NCI-H2081 treated with DMSO at 0.1 percent for 48 hours (cell line): ENCODE results near the gene LMF1.
"Not testable (repeated sequence)": the region's sequence is repeated elsewhere in the genome, so short reads cannot be mapped to it uniquely, and the experiment has no call there.

Source experiments
- DNase-seq: peaks from one replicate; lab custom pipeline; 2025; lab: John Stamatoyannopoulos, UW

LMF1 gene

DNA sequence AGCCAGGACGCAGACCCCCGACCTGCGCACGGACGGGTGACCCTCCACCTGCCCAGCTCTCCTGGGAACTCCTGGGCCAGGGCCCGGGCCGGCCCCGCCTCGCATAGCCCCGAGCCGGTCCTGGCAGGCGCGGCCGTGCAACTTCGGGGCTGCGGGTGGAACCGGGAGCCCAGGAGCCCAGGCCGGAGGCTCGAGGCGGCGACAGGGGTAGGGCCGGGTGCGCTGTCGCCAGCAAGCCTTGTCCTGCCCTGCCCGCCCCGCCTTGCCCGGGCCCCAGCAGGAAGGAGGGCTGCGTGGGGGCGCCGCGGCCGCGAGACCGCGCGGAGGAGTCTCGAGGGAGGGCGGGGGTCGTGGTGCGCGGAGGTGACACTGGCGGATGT is 408 bp downstream of the LMF1 start:
- no peak for DNase-seq

DNA sequence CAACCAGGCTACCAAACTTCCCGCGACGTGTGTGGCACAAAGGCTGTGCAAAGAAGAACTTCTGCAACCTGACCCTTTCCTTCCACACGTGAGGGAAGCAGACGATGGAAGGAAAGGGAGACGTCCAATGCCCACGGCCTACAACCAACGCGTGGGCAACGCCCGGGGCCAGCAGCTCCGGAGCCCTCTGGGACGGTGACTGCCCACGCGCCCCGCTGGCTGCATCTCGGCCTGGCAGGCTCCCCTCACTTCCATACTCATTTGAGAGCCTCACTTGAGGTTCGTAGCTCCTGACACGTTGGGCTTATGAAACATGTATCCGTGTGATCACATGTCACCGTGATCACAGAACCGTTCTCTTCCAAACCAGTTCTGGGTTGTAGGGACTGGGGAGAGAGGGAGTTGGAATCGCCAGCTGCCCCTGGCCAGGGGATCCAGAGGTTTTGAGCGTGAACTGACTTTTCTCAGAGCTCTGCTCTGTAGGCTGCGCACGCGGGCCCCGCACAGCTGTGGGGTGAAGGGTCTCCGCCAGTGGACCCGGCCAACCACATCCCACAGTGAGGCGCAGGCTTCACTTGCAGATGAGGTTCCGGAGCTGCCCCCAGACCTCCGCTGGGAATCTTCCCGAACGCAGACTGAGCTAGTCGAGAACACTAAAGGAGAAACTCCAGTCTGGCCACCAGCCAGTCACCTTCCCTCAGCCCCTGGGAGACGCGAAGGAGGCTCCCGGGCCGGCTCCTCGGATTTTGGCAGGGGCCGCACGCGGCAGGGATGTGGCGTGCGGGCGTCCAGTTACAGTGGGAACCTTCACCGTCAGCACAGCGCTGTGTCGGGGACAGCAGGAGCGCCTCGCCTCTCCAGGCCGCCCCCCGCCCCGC is 1.0 kb downstream of the LMF1 start:
- DNase-seq, result no peak

DNA sequence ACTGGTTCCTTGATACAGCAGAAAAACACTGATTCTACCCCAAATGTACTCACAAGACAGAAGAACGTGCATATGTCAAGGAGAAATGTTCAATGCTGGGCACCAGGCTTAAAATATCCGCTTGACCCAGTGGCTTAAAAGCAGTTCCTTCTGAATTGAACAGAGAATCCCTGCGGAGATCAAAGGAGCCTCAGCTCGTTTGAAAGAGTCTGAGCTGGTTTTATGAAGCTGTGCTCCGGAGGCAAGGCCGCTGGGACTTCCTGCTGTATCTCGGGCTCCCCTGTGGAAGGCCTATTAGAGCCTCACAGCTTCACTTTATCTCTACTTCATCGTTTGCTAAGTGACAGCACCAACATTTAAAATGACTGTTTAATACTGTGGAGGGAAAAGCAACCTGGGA is 2.2 kb downstream of the LMF1 start:
- no peak for DNase-seq

DNA sequence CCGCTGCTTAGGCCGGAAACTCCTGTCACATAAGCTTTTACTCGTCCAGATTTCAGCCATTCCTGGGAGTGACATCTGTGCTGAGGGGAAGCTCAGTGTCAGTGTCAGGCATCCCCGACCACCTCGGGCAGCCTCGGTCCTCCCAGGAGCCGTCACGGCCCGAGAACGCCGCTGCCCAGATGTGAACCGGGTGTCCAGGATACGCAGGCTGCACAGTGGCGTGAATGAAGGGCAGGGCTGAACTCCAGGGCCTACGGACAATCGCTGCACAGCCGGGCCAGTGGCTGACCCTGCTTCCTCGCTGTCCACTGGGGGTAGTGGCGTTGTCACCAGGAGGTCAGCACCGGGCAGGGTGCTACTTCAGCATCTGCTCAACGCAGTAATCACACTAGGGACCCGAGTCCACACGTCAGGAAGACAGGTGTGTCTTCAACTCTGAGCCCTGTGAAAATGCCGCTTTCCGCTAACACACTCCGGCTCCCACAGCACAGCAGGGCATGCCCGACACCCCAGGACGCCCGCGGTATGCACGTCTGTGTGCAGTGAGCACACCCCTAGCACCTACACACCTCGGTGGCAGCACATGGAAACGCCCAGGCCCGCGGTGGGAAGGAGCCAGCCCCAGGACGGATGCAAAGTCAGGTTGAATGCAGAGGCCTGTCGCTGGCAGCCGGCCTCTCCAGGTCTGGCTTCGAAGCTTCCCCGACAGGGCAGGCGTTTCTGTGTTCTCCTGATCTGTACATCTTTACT is 3.1 kb downstream of the LMF1 start:
- DNase-seq, result no peak

DNA sequence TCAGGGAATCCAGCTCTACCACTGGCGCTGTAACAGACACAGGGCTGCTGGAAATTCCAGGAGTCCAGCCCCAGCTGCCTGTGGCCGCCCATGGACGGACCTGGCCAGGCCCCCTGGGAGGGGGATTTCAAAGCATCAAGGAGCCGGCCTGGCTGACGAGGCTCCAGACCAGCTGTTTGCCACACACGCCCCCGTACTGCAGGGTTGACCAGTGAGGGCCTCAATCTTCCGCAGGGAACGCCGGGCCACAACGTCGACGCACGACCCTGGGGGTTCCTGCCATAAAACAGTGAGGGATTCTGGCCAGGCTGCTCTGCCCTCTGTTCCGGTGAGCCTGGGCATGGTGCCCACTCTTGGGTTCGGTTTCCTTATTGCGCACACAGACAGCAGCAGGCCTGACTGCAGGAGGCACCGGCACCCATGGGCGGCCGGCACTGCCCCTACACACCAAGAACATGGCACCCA is 3.7 kb downstream of the LMF1 start:
- DNase-seq, result no peak

DNA sequence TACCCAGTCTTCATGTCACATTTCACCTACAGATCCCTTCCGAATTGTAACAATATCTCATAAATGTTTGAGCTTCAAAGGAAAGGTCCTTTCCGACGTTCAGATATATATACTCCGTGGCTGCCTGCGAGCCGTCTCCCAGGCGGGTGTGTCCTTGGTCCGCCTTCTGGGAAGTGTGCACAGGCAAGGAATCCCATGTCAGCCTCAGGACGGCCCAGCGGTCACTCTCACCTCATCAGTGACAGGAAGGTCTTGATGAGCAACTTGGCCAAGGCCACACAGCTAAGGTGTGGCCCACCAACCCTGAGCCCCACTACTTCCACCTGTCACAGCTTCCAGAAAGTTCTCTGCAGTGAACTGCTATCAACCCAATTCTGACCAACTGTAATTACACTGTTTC is 4.3 kb downstream of the LMF1 start:
- DNase-seq, result no peak

DNA sequence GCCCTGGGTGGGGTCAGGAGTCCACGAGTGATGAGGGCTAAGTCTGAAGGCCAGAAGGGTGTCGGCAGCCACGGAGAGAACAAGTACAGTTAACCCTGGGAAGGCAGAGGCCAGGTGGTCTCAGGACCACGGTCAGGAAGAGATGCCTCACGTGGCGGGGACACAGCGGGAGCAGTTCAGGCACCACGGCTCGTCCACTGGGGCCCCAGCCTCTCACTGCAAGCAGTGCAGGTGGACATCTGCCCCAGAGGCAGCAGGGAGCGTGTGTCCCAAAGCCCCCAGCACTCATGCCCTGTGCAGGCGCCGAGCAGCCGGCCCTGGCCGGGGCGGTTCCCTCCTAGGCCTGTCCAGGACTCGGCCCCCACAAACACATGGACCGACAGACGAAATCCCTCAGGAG is 4.7 kb downstream of the LMF1 start:
- DNase-seq, result no peak

DNA sequence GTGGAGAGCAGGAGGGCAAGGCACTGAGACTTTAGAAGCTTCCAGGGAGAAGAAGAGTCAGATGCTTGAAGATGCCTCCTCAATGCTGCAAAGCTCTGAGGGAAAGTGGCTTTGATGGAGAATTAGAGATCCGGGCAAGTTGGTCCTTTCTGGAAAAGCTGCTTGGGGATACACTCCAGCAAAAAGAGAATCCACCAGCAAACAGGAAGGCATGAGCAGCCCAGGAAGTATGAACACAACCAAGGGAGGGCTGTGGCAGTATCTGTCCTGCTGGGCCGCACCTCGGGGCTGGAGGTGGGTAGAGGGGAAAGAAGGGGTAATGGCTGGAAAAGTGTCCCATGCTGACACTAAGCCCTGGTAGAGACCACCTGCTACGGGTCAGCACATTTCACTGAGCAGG is 5.3 kb downstream of the LMF1 start:
- DNase-seq, result no peak

DNA sequence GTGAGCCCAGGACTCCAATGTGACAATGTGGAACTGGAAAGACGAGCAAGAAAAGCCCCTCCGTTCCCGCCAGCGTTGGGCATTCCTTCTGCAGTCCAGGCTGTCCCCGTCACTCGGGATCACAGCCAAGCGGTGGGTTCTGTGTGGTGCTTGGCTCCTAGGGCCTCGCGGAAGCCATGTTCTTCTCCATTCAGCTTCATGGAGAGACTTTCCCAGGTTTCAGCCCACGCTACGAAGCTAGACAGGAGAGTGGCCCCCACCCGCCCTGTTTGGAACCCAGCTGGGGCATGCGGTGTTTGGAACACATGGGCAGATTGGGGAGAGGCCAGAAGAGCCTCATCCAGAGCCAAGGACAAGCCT is 5.8 kb downstream of the LMF1 start:
- no peak for DNase-seq

DNA sequence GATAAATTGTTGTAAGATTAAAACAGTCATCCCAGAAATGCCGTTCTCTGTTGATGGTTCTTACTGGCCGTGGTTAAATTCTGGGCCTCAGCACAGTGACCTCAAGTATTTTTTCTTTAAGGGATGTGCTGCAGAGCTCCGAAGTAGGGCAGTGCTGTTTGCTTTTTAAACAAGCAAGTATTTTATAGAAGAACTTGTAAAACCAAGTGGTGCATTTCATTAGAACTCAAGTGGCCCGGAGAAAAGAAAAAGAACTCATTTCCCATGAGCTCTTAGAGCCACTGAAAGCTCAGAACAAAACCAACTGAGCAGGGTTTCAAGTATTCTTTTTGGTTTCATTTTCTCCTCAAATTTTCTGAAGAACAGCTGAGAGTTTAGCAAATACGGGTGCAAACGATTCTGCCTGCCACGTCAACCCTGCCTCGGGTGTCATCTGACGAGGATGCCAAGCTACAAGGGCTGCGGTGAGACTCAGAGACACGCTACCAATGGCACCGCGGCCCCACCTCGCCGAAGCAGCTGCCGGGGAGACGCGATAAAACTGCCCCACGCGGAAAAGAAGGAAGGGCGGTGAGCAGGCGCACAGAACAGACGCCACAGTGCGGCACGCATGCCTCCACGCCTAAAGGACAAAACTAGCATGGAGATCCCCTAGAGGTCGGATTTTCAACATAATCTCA is 6.3 kb downstream of the LMF1 start:
- DNase-seq, result no peak

DNA sequence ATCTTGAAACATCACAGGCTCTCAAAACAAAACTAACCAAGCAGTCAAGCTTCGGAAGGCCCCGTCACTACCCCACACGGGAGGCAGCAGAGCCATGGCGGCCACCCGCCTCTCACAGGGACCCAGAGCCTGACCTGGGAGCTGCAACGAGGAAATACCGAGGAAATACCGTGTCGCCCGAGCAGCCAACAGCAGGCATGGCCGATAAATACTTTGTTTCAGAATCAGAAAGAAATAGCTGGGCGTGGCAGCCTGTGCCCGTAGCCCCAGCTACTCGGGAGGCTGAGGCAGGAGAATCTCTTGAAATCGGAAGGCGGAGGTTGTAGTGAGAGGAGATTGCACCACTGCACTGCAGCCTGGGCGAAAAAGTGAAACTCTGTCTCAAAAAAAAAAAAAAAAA is 6.9 kb downstream of the LMF1 start:
- DNase-seq, result no peak

DNA sequence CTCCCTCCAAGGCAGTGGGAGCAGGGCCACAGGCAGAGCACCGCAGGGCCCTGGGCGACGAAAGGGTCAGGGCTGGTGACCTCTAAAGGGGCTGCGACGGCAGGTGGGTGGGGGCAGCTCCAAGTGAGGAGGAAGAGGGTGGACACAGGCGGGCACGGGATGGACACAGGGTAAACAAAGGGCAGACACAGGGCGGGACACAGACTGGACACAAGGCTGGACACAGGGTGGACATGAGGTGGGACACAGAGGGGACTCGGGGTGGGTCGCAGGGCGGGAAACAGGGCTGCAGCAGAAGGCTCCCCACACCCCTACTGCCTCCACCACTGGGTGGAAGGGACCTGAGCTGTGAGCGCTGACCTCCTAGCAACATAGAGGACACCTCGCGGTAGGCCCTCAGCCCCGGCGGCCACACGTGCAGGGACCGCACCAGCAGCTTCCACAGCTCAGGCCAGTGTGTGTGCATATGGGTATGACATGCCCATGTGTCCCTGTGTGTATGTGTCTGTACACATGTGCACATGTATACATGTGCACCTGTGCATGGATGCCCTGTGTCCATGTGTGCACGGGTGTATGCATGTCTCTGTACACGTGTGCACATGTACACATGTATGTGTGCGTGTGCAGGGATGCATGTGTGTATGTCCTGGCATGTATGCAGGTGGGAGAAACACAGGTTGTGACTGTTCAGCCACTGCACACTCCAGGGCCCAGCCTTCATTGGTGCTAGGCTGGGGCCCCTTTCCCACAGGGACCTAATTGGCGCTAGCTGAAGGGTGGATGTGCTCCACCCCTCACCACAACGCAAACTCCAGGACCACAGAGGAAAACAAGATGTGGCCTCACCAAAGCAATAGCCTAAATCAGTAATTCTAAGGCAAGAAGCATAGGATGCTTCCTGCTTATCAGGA is 7.6 kb downstream of the LMF1 start:
- no peak for DNase-seq

DNA sequence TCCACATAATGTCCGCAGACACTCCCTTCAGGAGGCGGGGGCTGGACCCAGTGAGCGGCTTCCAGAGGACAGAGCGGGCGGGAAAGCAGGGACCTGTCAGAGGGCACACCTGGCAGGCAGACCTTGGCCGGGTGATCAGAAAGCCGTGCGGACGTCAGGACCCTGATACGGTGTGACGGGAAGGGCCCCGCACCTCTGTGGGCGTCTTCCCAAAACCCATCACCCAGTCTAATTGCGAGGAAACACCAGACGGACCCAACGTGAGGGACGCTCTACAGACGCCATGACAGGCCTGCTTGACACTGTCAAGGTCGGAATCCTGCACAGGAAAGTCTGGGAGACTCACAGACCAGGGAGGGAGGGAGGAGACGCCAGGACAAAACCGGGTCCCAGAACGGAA is 8.4 kb downstream of the LMF1 start:
- no peak for DNase-seq

DNA sequence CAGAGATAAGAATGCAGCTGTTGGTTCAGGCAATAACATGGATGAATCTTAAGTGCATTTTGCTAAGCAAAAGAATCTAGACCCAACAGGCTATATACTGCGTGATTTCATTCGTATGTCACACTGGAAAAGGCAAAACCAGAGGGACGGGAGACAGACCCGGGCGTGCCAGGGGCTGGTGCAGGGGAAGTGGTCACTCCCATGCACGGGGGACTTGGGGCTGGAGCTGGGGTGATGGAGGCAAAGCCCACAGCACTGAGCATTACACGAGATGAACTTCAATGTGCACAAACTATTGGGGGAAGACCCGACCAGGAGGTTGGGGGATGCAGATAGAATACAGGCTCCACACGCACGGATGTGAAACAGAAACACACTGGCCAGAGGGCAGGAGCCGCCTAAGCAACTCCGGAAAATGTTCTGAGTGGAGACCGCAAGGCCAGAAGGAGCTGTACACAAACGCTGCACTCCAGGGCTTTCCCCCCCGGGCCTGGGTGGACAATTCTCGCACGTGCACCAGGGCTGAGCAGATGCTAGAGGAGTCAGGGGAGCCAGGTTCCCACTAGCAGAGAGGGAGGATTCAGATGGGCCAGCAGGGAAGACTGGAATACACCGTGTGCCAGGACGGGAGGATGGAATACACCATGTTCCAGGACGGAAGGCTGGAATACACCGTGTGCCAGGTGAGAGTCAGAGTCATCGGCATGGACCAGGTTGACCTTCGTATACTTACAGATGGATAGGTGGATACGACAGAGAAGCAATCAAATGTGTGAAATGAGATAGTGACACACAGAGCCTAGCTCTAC is 11.3 kb downstream of the LMF1 start:
- no peak for DNase-seq

DNA sequence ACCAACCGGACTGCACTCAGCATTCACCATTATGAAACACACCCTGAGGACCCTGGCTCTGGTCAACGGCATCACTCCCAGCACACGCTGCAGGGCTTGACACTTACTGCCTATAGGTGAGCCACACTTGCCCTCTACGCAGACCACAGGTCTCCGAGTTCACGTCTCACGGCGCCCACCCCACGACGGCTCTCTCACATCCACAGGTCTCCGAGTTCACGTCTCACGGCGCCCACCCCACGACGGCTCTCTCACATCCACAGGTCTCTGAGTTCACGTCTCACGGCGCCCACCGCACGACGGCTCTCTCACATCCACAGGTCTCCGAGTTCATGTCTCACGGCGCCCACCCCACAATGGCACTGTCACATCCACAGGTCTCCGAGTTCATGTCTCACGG is 15.0 kb downstream of the LMF1 start:
- DNase-seq, result not testable (repeated sequence)

DNA sequence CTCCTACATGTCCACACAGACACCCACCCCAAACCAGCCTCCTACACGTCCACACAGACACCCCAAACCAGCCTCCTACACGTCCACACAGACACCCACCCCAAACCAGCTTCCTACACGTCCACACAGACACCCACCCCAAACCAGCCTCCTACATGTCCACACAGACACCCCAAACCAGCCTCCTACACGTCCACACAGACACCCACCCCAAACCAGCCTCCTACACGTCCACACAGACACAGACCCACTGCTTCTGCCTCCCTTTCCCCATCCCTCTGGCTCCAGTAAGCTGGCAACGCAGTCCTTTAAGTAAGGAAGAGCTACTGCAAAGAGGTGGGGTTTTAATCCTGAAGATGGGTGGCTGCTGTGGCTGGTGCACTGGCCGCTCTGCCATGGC is 17.0 kb downstream of the LMF1 start:
- not testable (repeated sequence) for DNase-seq

DNA sequence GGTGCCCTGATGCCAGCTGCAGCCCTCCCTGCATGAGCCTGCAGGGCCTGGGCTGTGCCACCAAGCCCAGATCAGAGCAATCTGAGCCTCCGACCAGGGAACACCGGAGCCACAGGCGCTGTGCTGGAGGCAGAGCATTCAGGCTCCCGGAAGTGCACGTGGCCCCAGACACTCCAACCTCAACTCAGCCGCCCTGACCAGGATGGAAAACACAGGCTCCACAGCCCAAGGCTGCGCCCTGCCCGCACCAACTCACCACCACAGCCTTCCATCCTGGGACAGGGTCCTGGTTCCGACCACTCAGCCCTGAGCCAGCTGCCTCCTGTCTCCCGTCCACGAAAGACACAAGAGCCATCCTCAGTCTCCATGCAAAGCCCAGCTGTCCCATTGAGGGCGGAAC is 18.5 kb downstream of the LMF1 start:
- no peak for DNase-seq

DNA sequence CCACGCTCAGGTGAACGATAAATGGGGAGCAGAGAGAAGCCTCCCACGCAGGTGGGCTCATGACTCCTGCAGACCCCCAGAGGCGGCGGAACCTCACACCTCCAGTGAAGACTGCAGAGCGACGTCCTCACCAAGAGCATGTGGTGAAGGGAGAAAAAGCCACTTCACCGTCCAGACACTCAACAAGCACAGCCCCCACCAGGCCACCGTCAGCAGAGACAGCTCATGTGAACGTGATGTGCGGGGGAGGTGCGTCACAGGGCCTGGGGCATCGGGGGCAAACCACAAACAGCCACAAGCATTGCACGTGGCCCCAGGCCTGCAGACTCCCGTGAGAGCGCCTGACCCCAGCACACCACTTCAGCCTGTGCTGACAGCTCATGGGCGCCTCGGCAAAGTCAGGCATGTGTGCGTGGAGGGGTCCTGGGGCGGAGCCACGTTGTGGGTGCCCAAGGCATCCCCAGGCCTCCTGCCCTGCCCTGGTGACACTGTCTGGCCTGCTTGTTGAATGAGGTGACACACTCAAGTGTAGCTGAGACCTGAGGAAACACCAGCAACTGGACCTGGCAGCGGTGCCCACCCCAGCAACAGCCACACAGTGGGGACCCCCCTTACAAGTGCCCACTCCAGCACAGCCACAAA is 19.0 kb downstream of the LMF1 start:
- no peak for DNase-seq

DNA sequence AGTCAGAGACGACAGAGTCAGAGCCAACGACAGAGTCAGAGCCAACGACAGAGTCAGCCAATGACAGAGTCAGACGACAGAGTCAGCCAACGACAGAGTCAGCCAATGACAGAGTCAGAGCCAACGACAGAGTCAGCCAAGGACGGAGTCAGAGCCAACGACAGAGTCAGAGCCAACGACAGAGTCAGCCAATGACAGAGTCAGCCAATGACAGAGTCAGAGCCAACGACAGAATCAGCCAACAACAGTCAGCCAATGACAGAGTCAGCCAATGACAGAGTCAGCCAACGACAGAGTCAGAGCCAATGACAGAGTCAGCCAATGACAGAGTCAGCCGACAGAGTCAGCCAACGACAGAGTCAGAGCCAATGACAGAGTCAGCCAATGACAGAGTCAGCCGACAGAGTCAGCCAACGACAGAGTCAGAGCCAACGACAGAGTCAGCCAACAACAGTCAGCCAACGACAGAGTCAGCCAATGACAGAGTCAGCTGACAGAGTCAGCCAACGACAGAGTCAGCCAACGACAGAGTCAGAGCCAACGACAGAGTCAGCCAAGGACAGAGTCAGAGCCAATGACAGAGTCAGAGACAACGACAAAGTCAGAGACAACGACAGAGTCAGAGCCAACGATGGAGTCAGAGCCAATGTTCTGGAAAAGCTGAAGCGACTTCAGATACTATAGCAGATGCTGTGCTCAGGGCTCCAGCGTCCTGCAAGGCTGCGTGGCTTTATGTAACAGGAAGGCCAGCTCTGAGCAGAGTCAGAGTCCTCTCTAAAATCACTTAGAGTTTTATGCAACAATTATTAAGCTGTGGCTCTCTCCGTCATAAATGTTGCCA is 19.8 kb downstream of the LMF1 start:
- not testable (repeated sequence) for DNase-seq

DNA sequence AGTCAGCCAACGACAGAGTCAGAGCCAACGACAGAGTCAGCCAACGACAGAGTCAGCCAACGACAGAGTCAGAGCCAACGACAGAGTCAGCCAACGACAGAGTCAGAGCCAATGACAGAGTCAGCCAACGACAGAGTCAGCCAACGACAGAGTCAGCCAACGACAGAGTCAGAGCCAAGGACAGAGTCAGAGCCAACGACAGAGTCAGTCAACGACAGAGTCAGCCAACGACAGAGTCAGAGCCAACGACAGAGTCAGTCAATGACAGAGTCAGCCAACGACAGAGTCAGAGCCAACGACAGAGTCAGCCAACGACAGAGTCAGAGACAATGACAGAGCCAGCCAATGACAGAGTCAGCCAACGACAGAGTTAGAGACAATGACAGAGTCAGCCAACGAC is 22.0 kb downstream of the LMF1 start:
- not testable (repeated sequence) for DNase-seq
